K562 (cell line): Measurements from ENCODE around the gene MRPL4. TPM values are rescaled to one million over a fixed set of nuclear protein-coding genes. Genes with fewer than 3 reads are reported as not detected.
A peak's percentile ranks its signal among the peaks of the same experiment; 100 is the strongest.

Source experiments
- CEBPZ ChIP-seq: fragments of 150-350 bp; IDR thresholded peaks from 2 replicates; pipeline ENCODE4 v1.6.1; 2014; ENCODE audit warnings: low read depth, mild to moderate bottlenecking, low read length, borderline replicate concordance
- COPS2 ChIP-seq: fragments of 450-650 bp; conservative IDR thresholded peaks from 2 replicates; pipeline ENCODE4 v1.6.1; 2016; ENCODE audit warnings: mild to moderate bottlenecking, moderate library complexity
- ETV5 ChIP-seq: sonication (generic); formaldehyde crosslinking; IDR thresholded peaks from 2 replicates; pipeline ENCODE4 v1.4.0; 2020; ENCODE audit warnings: low read depth, mild to moderate bottlenecking, missing genetic modification reagents
- FOXO4 ChIP-seq: fragments of 450-650 bp; formaldehyde crosslinking; IDR thresholded peaks from 2 replicates; pipeline ENCODE4 v1.4.0; 2020; ENCODE audit warnings: mild to moderate bottlenecking, moderate library complexity
- MEF2D ChIP-seq: conservative IDR thresholded peaks from 2 replicates; pipeline ENCODE4 v1.6.1; 2016; ENCODE audit warnings: low read depth, missing genetic modification characterization, missing compliant biosample characterization
- MEIS2 ChIP-seq: fragments of 450-650 bp; IDR thresholded peaks from 2 replicates; pipeline ENCODE4 v1.6.1; 2014; ENCODE audit warnings: mild to moderate bottlenecking; ENCODE audit not compliant: partially characterized antibody
- NCOR1 ChIP-seq: fragments of 450-650 bp; IDR thresholded peaks from 2 replicates; pipeline ENCODE4 v1.6.1; 2016; ENCODE audit warnings: mild to moderate bottlenecking, moderate library complexity
- RHOXF2B ChIP-seq: fragments of 250-450 bp; sonication (Bioruptor Pico); conservative IDR thresholded peaks from 2 replicates; pipeline ENCODE4 v1.5.1; 2021
- SIN3B ChIP-seq: fragments of 450-650 bp; IDR thresholded peaks from 2 replicates; pipeline ENCODE4 v1.6.1; 2017; ENCODE audit warnings: low read depth, mild to moderate bottlenecking, moderate library complexity
- TAF9B ChIP-seq: fragments of 450-650 bp; IDR thresholded peaks from 2 replicates; pipeline ENCODE4 v1.6.1; 2018; ENCODE audit warnings: mild to moderate bottlenecking; ENCODE audit not compliant: partially characterized antibody
- ZNF830 ChIP-seq: fragments of 250-450 bp; sonication (Bioruptor Pico); IDR thresholded peaks from 2 replicates; pipeline ENCODE4 v1.5.0; 2021; ENCODE audit warnings: mild to moderate bottlenecking
- polyA plus RNA-seq, 8 experiments: library from polyadenylated mRNA; depleted of rRNA in 4 of 8; stranded (reverse) in 5 of 8; unstranded in 3 of 8; fragments of >200 nt; fragmentation: Nextera tagmentation in 2 of 8; fragmentation: Illumina TruSeq in 1 of 8; extraction: Ambion mirVana in 2 of 8; extraction: Trizol in 1 of 8; gene quantifications; 2 replicates each; pipeline versions ENCODE4 v1.2.1 to v1.2.3, GENCODE V29; 2011 to 2014; ENCODE audit warnings: inconsistent platforms in 1 of 8, missing spikeins in 1 of 8
- total RNA-seq, 7 experiments: library from RNA; depleted of rRNA in 6 of 7; stranded (reverse); fragments of >200 nt in 6 of 7; fragmentation: Illumina TruSeq in 2 of 7; extraction: Trizol in 2 of 7; gene quantifications; 2 replicates each; pipeline versions ENCODE4 v1.2.1 to v1.2.3, GENCODE V29; 2011 to 2021; ENCODE audit warnings: low replicate concordance in 1 of 7
- TF ChIP-seq, protein P1 (sequence below), 2 experiments: fragments of 450-650 bp in 1 of 2; sonication (generic) in 1 of 2; formaldehyde crosslinking in 1 of 2; IDR thresholded peaks; 2 replicates each; pipeline versions ENCODE4 v1.7.1 to v1.9.0; 2016 to 2022; ENCODE audit warnings: inconsistent platforms in 1 of 2, mild to moderate bottlenecking in 1 of 2, missing genetic modification reagents in 1 of 2
- TF ChIP-seq, protein P2 (sequence below): sonication (generic); formaldehyde crosslinking; IDR thresholded peaks from 2 replicates; pipeline ENCODE4 v1.9.0; 2022; ENCODE audit warnings: mild to moderate bottlenecking, missing genetic modification reagents

The MRPL4 gene
- total and polyA plus RNA-seq, 9 of the 15 experiments (the other 6 are each of a cell fraction or from before 2014, with no cell fraction given), result 1.4 to 239 (median 64.9) TPM

DNA sequence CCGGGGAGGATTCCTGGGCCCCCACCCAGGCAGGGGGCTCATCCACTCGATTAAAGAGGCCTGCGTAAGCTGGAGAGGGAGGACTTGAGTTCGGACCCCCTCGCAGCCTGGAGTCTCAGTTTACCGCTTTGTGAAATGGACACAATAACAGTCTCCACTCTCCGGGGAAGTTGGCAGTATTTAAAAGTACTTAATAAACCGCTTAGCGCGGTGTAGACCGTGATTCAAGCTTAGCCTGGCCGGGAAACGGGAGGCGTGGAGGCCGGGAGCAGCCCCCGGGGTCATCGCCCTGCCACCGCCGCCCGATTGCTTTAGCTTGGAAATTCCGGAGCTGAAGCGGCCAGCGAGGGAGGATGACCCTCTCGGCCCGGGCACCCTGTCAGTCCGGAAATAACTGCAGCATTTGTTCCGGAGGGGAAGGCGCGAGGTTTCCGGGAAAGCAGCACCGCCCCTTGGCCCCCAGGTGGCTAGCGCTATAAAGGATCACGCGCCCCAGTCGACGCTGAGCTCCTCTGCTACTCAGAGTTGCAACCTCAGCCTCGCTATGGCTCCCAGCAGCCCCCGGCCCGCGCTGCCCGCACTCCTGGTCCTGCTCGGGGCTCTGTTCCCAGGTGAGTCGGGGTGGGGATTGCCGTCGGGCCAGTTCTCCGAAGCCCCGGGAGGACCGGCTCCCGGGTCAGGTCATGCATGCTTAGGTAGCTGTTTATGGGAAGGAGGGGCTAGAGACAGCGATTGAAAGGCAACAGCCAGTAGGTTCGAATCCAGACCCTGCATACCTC, 18.8 kb downstream of the MRPL4 start, which contains the start of gene ICAM1 (continued):
- TF ChIP-seq, protein P1, sequence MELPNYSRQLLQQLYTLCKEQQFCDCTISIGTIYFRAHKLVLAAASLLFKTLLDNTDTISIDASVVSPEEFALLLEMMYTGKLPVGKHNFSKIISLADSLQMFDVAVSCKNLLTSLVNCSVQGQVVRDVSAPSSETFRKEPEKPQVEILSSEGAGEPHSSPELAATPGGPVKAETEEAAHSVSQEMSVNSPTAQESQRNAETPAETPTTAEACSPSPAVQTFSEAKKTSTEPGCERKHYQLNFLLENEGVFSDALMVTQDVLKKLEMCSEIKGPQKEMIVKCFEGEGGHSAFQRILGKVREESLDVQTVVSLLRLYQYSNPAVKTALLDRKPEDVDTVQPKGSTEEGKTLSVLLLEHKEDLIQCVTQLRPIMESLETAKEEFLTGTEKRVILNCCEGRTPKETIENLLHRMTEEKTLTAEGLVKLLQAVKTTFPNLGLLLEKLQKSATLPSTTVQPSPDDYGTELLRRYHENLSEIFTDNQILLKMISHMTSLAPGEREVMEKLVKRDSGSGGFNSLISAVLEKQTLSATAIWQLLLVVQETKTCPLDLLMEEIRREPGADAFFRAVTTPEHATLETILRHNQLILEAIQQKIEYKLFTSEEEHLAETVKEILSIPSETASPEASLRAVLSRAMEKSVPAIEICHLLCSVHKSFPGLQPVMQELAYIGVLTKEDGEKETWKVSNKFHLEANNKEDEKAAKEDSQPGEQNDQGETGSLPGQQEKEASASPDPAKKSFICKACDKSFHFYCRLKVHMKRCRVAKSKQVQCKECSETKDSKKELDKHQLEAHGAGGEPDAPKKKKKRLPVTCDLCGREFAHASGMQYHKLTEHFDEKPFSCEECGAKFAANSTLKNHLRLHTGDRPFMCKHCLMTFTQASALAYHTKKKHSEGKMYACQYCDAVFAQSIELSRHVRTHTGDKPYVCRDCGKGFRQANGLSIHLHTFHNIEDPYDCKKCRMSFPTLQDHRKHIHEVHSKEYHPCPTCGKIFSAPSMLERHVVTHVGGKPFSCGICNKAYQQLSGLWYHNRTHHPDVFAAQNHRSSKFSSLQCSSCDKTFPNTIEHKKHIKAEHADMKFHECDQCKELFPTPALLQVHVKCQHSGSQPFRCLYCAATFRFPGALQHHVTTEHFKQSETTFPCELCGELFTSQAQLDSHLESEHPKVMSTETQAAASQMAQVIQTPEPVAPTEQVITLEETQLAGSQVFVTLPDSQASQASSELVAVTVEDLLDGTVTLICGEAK (IDR thresholded peaks at IDR 0.05), result peak; percentile 83
- TF ChIP-seq, protein P1 (CRISPR knock-in tag; IDR thresholded peaks at IDR 0.05), result no peak
- TF ChIP-seq NCOR1 (no peak), MEF2D (no peak), FOXO4 (CRISPR knock-in tag) (no peak), ZNF830 (CRISPR knock-in tag) (no peak), COPS2 (no peak), RHOXF2B (CRISPR knock-in tag) (no peak), TAF9B (no peak), ETV5 (peak; percentile 93), SIN3B (no peak), CEBPZ (no peak), MEIS2 (peak; percentile 8)
- TF ChIP-seq, protein P2, sequence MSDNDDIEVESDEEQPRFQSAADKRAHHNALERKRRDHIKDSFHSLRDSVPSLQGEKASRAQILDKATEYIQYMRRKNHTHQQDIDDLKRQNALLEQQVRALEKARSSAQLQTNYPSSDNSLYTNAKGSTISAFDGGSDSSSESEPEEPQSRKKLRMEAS, result peak; percentile 86
